ENCODE results near the gene PDSS1.

DNA sequence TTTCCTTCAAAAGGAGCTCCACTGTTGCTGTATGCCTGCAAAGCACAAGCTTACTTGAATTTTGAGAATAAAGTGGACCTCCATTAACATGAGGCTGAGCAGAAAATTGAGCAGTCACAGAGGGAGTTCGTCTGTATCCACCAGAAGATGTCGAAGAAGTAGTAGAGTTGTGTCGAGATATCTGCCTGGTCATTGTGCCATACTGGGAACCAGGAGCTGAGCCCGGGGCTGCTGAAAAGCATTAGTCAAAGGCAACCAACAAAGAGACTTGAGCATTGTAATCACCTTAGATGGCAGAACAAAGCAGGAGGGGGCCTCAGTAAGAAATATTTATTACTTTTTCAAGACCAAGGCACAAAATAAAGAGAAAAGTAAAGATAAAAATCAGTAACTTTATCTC lies 61.5 kb downstream of the PDSS1 start:
- TF ChIP-seq, protein P1, sequence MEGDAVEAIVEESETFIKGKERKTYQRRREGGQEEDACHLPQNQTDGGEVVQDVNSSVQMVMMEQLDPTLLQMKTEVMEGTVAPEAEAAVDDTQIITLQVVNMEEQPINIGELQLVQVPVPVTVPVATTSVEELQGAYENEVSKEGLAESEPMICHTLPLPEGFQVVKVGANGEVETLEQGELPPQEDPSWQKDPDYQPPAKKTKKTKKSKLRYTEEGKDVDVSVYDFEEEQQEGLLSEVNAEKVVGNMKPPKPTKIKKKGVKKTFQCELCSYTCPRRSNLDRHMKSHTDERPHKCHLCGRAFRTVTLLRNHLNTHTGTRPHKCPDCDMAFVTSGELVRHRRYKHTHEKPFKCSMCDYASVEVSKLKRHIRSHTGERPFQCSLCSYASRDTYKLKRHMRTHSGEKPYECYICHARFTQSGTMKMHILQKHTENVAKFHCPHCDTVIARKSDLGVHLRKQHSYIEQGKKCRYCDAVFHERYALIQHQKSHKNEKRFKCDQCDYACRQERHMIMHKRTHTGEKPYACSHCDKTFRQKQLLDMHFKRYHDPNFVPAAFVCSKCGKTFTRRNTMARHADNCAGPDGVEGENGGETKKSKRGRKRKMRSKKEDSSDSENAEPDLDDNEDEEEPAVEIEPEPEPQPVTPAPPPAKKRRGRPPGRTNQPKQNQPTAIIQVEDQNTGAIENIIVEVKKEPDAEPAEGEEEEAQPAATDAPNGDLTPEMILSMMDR (IDR thresholded peaks at IDR 0.05) = no peak
- TF ChIP-seq, protein P2, sequence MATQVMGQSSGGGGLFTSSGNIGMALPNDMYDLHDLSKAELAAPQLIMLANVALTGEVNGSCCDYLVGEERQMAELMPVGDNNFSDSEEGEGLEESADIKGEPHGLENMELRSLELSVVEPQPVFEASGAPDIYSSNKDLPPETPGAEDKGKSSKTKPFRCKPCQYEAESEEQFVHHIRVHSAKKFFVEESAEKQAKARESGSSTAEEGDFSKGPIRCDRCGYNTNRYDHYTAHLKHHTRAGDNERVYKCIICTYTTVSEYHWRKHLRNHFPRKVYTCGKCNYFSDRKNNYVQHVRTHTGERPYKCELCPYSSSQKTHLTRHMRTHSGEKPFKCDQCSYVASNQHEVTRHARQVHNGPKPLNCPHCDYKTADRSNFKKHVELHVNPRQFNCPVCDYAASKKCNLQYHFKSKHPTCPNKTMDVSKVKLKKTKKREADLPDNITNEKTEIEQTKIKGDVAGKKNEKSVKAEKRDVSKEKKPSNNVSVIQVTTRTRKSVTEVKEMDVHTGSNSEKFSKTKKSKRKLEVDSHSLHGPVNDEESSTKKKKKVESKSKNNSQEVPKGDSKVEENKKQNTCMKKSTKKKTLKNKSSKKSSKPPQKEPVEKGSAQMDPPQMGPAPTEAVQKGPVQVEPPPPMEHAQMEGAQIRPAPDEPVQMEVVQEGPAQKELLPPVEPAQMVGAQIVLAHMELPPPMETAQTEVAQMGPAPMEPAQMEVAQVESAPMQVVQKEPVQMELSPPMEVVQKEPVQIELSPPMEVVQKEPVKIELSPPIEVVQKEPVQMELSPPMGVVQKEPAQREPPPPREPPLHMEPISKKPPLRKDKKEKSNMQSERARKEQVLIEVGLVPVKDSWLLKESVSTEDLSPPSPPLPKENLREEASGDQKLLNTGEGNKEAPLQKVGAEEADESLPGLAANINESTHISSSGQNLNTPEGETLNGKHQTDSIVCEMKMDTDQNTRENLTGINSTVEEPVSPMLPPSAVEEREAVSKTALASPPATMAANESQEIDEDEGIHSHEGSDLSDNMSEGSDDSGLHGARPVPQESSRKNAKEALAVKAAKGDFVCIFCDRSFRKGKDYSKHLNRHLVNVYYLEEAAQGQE (IDR thresholded peaks at IDR 0.05; ENCODE audit: low read depth, low read length) = no peak

All from SK-N-SH (cell line).